ENCODE measurements around the gene DGKG.

DGKG gene

DNA sequence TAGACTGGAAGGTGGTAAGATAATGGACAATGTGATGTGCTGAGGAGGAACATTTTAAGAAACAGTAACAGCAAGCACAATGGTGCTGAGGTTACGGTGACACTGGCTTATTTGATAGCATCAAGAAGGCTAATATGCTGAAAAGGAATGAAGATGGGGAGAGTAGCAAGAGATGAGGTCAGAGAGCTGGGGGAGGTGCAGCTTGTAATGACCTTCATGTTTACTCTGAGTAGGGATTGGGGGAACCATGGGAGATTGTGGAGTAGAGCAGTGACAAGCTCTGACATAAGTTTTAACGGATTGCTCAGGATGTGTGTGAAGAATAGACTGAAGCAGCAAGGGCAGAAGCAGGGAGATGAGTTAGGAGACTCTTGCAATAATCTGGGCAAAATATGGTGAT lies 56.7 kb downstream of the DGKG start:
- Histone ChIP-seq H3K4me3 (ENCODE audit: low read depth in 1 of 2, low read length in 2 of 2) (no peak overlapping the region), H3K9ac (ENCODE audit: low read depth in 1 of 2, low read length in 2 of 2) (no peak overlapping the region), H3K9me3 (ENCODE audit: control insufficient read depth in 1 of 2, low read length in 2 of 2) (no peaks in the 10 kb centered on the region), H3K36me3 (ENCODE audit: control insufficient read depth in 1 of 2, insufficient read depth in 2 of 2, low read length in 2 of 2) (no peaks in the 10 kb centered on the region), H3K27ac (ENCODE audit: low read depth, low read length) (no peak overlapping the region), H3K27me3 (ENCODE audit: control insufficient read depth in 1 of 2, insufficient read depth in 2 of 2, low read length in 2 of 2) (peaks cover 0 to 14% of the 10 kb centered on the region in 2 donors), H3K4me1 (ENCODE audit: control insufficient read depth in 1 of 2, insufficient read depth in 2 of 2, low read length in 2 of 2) (no peaks in the 10 kb centered on the region)

DNA sequence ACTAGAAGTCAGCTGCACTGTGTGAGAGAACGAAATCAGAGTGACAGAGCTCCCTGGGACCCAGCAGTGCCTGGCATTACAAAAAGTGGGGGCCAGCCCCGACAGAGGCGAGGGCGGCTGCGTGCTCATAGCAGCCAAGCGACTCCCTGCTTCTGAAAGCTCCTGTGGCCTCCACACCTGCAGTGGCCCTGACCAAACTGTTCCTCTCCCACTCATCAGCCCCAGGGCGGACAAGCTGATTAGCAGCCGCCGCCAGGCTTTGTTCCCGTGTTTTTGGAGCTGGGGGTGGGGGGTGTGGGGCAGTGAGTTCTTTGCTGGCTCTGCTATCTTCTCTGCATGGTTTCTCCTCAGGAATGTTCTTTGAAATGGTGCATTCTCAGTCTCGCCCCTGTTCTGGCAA lies 58.1 kb downstream of the DGKG start:
- H3K36me3 ChIP-seq (ENCODE audit: control insufficient read depth in 1 of 2, insufficient read depth in 2 of 2, low read length in 2 of 2), result no peaks in the 10 kb centered on the region
- peaks cover 0 to 14% of the 10 kb centered on the region in 2 donors for H3K27me3 ChIP-seq (ENCODE audit: control insufficient read depth in 1 of 2, insufficient read depth in 2 of 2, low read length in 2 of 2)
- no peak overlapping the region for H3K9ac ChIP-seq (ENCODE audit: low read depth in 1 of 2, low read length in 2 of 2)
- no peak overlapping the region for H3K27ac ChIP-seq (ENCODE audit: low read depth, low read length)
- no peaks in the 10 kb centered on the region for H3K9me3 ChIP-seq (ENCODE audit: control insufficient read depth in 1 of 2, low read length in 2 of 2)
- H3K4me3 ChIP-seq (ENCODE audit: low read depth in 1 of 2, low read length in 2 of 2), result no peak overlapping the region
- no peaks in the 10 kb centered on the region for H3K4me1 ChIP-seq (ENCODE audit: control insufficient read depth in 1 of 2, insufficient read depth in 2 of 2, low read length in 2 of 2)

GRCh38 chr3:186299327-186299726 lies 62.7 kb downstream of the DGKG start:
- Histone ChIP-seq H3K4me1 (ENCODE audit: control insufficient read depth in 1 of 2, insufficient read depth in 2 of 2, low read length in 2 of 2) (no peaks in the 10 kb centered on the region), H3K27ac (ENCODE audit: low read depth, low read length) (no peak overlapping the region), H3K9ac (ENCODE audit: low read depth in 1 of 2, low read length in 2 of 2) (no peak overlapping the region), H3K27me3 (ENCODE audit: control insufficient read depth in 1 of 2, insufficient read depth in 2 of 2, low read length in 2 of 2) (peaks cover 0 to 9% of the 10 kb centered on the region in 2 donors), H3K4me3 (ENCODE audit: low read depth in 1 of 2, low read length in 2 of 2) (no peak overlapping the region), H3K36me3 (ENCODE audit: control insufficient read depth in 1 of 2, insufficient read depth in 2 of 2, low read length in 2 of 2) (no peaks in the 10 kb centered on the region), H3K9me3 (ENCODE audit: control insufficient read depth in 1 of 2, low read length in 2 of 2) (no peaks in the 10 kb centered on the region)

- no peaks in the 10 kb centered on the region for H3K4me1 ChIP-seq (ENCODE audit: control insufficient read depth in 1 of 2, insufficient read depth in 2 of 2, low read length in 2 of 2)
- H3K27ac ChIP-seq (ENCODE audit: low read depth, low read length), result no peak overlapping the region
- H3K27me3 ChIP-seq (ENCODE audit: control insufficient read depth in 1 of 2, insufficient read depth in 2 of 2, low read length in 2 of 2), result peaks cover 0 to 5% of the 10 kb centered on the region in 2 donors
- H3K9ac ChIP-seq (ENCODE audit: low read depth in 1 of 2, low read length in 2 of 2), result no peak overlapping the region
- no peaks in the 10 kb centered on the region for H3K36me3 ChIP-seq (ENCODE audit: control insufficient read depth in 1 of 2, insufficient read depth in 2 of 2, low read length in 2 of 2)
- H3K4me3 ChIP-seq (ENCODE audit: low read depth in 1 of 2, low read length in 2 of 2), result no peak overlapping the region
- H3K9me3 ChIP-seq (ENCODE audit: control insufficient read depth in 1 of 2, low read length in 2 of 2), result no peaks in the 10 kb centered on the region
These were observed 63.2 kb downstream of the DGKG start for GRCh38 chr3:186298876-186299275.

GRCh38 chr3:186290796-186291195 lies 71.2 kb downstream of the DGKG start:
- H3K27ac ChIP-seq (ENCODE audit: low read depth, low read length), result no peak overlapping the region
- H3K4me1 ChIP-seq (ENCODE audit: control insufficient read depth in 1 of 2, insufficient read depth in 2 of 2, low read length in 2 of 2), result no peaks in the 10 kb centered on the region
- no peaks in the 10 kb centered on the region for H3K36me3 ChIP-seq (ENCODE audit: control insufficient read depth in 1 of 2, insufficient read depth in 2 of 2, low read length in 2 of 2)
- no peak overlapping the region for H3K9ac ChIP-seq (ENCODE audit: low read depth in 1 of 2, low read length in 2 of 2)
- H3K4me3 ChIP-seq (ENCODE audit: low read depth in 1 of 2, low read length in 2 of 2), result no peak overlapping the region
- no peaks in the 10 kb centered on the region for H3K9me3 ChIP-seq (ENCODE audit: control insufficient read depth in 1 of 2, low read length in 2 of 2)
- H3K27me3 ChIP-seq (ENCODE audit: control insufficient read depth in 1 of 2, insufficient read depth in 2 of 2, low read length in 2 of 2), result no peaks in the 10 kb centered on the region

GRCh38 chr3:186287711-186288110 lies 74.3 kb downstream of the DGKG start:
- no peak overlapping the region for H3K27ac ChIP-seq (ENCODE audit: low read depth, low read length)

GRCh38 chr3:186286114-186286513 lies 75.9 kb downstream of the DGKG start:
- H3K36me3 ChIP-seq (ENCODE audit: control insufficient read depth in 1 of 2, insufficient read depth in 2 of 2, low read length in 2 of 2), result no peaks in the 10 kb centered on the region
- H3K9me3 ChIP-seq (ENCODE audit: control insufficient read depth in 1 of 2, low read length in 2 of 2), result no peaks in the 10 kb centered on the region
- H3K9ac ChIP-seq (ENCODE audit: low read depth in 1 of 2, low read length in 2 of 2), result no peak overlapping the region
- no peak overlapping the region for H3K4me3 ChIP-seq (ENCODE audit: low read depth in 1 of 2, low read length in 2 of 2)
- H3K27ac ChIP-seq (ENCODE audit: low read depth, low read length), result no peak overlapping the region
- H3K27me3 ChIP-seq (ENCODE audit: control insufficient read depth in 1 of 2, insufficient read depth in 2 of 2, low read length in 2 of 2), result no peaks in the 10 kb centered on the region
- no peaks in the 10 kb centered on the region for H3K4me1 ChIP-seq (ENCODE audit: control insufficient read depth in 1 of 2, insufficient read depth in 2 of 2, low read length in 2 of 2)

More at GRCh38 chr3:186287711-186288110, 74.3 kb downstream of the DGKG start:
- H3K4me1 ChIP-seq (ENCODE audit: control insufficient read depth in 1 of 2, insufficient read depth in 2 of 2, low read length in 2 of 2), result no peaks in the 10 kb centered on the region
- H3K27me3 ChIP-seq (ENCODE audit: control insufficient read depth in 1 of 2, insufficient read depth in 2 of 2, low read length in 2 of 2), result no peaks in the 10 kb centered on the region
- H3K4me3 ChIP-seq (ENCODE audit: low read depth in 1 of 2, low read length in 2 of 2), result no peak overlapping the region
- no peaks in the 10 kb centered on the region for H3K36me3 ChIP-seq (ENCODE audit: control insufficient read depth in 1 of 2, insufficient read depth in 2 of 2, low read length in 2 of 2)
- no peak overlapping the region for H3K9ac ChIP-seq (ENCODE audit: low read depth in 1 of 2, low read length in 2 of 2)
- H3K9me3 ChIP-seq (ENCODE audit: control insufficient read depth in 1 of 2, low read length in 2 of 2), result no peaks in the 10 kb centered on the region

GRCh38 chr3:186284661-186285060 lies 77.4 kb downstream of the DGKG start:
- no peak overlapping the region for H3K9ac ChIP-seq (ENCODE audit: low read depth in 1 of 2, low read length in 2 of 2)
- no peaks in the 10 kb centered on the region for H3K4me1 ChIP-seq (ENCODE audit: control insufficient read depth in 1 of 2, insufficient read depth in 2 of 2, low read length in 2 of 2)
- no peaks in the 10 kb centered on the region for H3K36me3 ChIP-seq (ENCODE audit: control insufficient read depth in 1 of 2, insufficient read depth in 2 of 2, low read length in 2 of 2)
- no peak overlapping the region for H3K4me3 ChIP-seq (ENCODE audit: low read depth in 1 of 2, low read length in 2 of 2)
- H3K9me3 ChIP-seq (ENCODE audit: control insufficient read depth in 1 of 2, low read length in 2 of 2), result no peaks in the 10 kb centered on the region
- no peaks in the 10 kb centered on the region for H3K27me3 ChIP-seq (ENCODE audit: control insufficient read depth in 1 of 2, insufficient read depth in 2 of 2, low read length in 2 of 2)
- H3K27ac ChIP-seq (ENCODE audit: low read depth, low read length), result no peak overlapping the region

DNA sequence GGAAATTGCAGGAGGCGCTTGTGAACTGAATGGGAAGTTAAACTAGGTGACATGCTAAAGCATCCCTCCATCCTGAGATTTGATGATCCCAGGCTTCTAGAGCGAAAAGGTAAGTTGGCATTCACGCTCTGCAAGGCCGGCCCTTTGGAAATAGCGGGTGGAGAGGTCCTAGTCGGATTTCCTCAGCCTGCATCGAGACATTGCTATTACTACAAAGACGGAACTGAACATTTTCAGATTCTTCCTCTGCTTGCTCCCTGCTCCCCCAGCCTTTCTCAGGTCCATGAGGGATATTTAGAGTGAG lies 77.7 kb downstream of the DGKG start:
- Histone ChIP-seq H3K9me3 (ENCODE audit: control insufficient read depth in 1 of 2, low read length in 2 of 2) (no peaks in the 10 kb centered on the region), H3K27me3 (ENCODE audit: control insufficient read depth in 1 of 2, insufficient read depth in 2 of 2, low read length in 2 of 2) (no peaks in the 10 kb centered on the region), H3K4me3 (ENCODE audit: low read depth in 1 of 2, low read length in 2 of 2) (no peak overlapping the region), H3K36me3 (ENCODE audit: control insufficient read depth in 1 of 2, insufficient read depth in 2 of 2, low read length in 2 of 2) (no peaks in the 10 kb centered on the region), H3K9ac (ENCODE audit: low read depth in 1 of 2, low read length in 2 of 2) (no peak overlapping the region), H3K4me1 (ENCODE audit: control insufficient read depth in 1 of 2, insufficient read depth in 2 of 2, low read length in 2 of 2) (no peaks in the 10 kb centered on the region), H3K27ac (ENCODE audit: low read depth, low read length) (no peak overlapping the region)

- no peaks in the 10 kb centered on the region for H3K4me1 ChIP-seq (ENCODE audit: control insufficient read depth in 1 of 2, insufficient read depth in 2 of 2, low read length in 2 of 2)
- H3K27ac ChIP-seq (ENCODE audit: low read depth, low read length), result no peak overlapping the region
- no peak overlapping the region for H3K4me3 ChIP-seq (ENCODE audit: low read depth in 1 of 2, low read length in 2 of 2)
- no peak overlapping the region for H3K9ac ChIP-seq (ENCODE audit: low read depth in 1 of 2, low read length in 2 of 2)
- no peaks in the 10 kb centered on the region for H3K27me3 ChIP-seq (ENCODE audit: control insufficient read depth in 1 of 2, insufficient read depth in 2 of 2, low read length in 2 of 2)
- H3K9me3 ChIP-seq (ENCODE audit: control insufficient read depth in 1 of 2, low read length in 2 of 2), result no peaks in the 10 kb centered on the region
- no peaks in the 10 kb centered on the region for H3K36me3 ChIP-seq (ENCODE audit: control insufficient read depth in 1 of 2, insufficient read depth in 2 of 2, low read length in 2 of 2)
These were observed 78.2 kb downstream of the DGKG start for GRCh38 chr3:186283651-186284348.

- Histone ChIP-seq H3K27ac (ENCODE audit: low read depth, low read length) (no peak overlapping the region), H3K4me1 (ENCODE audit: control insufficient read depth in 1 of 2, insufficient read depth in 2 of 2, low read length in 2 of 2) (no peaks in the 10 kb centered on the region), H3K9me3 (ENCODE audit: control insufficient read depth in 1 of 2, low read length in 2 of 2) (no peaks in the 10 kb centered on the region), H3K27me3 (ENCODE audit: control insufficient read depth in 1 of 2, insufficient read depth in 2 of 2, low read length in 2 of 2) (no peaks in the 10 kb centered on the region), H3K4me3 (ENCODE audit: low read depth in 1 of 2, low read length in 2 of 2) (no peak overlapping the region), H3K36me3 (ENCODE audit: control insufficient read depth in 1 of 2, insufficient read depth in 2 of 2, low read length in 2 of 2) (no peaks in the 10 kb centered on the region), H3K9ac (ENCODE audit: low read depth in 1 of 2, low read length in 2 of 2) (no peak overlapping the region)
These were observed 78.9 kb downstream of the DGKG start for GRCh38 chr3:186283096-186283495.
